Stimulated activated CD4-positive, alpha-beta T cell treated with anti-CD3 and anti-CD28 coated beads, Interleukin-12 subunit alpha, Interleukin-12 subunit beta, amount 100 ng/mL, for 24 hours (primary cell): ENCODE measurements around the gene CRACDL.

Experiments used
- DNase-seq, 2 experiments: peaks; one replicate each; pipeline ENCODE4 v3.0.0-alpha.2; 2020; ENCODE audit warnings: low read depth in 2 of 2

The CRACDL gene

DNA sequence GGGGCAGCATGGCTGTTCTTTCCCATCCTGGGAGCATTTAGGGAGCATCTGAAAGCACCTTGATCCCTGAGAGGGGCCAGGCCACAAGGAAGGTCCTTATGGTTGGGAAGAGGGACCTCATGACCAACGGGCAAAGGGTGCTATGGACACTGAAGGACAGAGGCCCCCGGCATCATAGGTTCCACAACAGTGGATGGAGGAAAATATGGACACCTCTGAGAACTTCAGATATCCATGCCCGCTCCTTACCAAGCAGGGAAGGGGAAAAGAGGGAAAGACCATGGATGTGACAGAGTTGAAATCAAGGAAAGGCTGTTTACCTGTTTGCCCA, 111.0 kb downstream of the CRACDL start:
- DNase-seq = no peak

DNA sequence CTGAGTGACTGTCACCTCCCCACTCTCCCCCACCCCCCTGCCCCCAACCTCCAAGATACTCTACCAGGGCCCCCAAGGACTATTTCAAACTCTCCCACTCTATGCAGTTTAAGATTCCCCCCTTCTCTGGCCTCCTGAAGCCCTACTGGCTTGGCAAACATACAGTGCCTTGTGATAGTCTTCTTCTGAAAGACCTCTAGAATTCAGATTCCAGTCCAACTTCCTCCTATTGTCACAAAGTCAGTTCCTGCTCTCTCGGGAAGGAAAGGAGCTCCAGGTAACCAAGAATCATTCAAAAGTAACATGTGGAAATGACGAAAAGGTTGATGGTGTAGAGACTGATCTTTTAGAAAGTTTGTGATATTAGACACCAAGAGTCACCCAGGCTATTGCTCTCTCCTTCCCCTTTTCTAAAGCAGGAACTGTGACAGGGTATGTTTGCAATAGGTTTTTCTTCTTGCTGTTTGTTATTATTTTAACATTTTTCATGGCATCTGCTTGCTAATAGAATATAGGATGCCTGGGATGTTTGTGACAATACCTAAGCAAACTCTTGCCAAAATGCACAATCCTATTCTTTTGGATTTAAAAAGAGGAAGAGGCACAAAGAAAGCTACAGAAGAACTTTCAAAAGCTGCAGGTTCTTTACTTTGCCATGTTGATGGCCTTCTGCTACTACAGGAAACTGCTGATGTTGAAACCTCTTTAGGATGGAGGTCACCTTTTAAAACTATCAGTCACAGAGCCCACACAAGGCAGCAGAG, 111.6 kb downstream of the CRACDL start:
- no peak for DNase-seq

DNA sequence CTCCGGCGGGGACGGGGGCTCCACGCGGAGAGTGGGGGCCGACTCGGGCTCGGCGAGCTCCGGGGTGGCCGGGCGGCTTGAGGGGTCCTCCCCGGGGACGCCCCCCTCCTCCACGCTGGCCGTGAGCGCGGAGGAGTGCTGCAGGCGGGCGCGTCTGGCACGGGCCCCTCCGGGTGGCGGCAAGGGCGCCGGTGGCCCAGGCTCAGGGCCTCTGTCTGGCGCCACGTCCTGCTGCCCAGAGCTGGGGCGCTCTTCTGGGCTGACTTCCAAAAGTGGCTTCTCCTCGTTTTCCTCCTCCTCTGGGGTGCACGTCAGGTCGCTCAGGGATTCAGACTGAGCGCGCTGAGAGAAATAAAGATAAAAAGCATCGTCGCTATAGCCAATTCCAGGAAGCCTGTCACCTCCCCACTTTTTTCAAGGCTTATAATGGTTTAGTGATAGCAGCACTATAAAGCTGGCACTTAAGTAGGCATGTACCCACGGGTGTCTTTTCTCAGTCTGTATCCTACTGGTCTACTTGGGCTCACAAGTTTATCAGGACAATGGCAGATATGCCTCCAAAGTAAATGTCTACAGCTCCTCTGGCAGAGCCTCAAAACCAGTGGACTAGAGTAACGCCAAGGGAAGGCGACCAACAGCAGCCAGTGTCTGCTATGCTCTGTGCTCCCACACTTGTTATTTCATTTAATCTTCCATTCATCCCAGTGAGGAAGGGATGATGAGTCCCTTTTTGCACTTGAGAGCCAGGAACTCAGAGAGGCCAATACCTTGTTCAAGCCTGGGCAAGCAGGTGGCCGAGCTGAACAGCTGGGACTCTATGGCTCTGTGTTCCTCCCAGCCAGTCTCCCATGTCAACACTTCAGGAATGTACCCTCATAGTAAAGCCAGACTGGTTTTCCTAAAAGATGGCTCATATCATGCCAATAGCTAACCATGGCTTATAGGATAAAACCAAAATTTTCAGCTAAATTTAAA, 112.5 kb downstream of the CRACDL start:
- DNase-seq = no peak

DNA sequence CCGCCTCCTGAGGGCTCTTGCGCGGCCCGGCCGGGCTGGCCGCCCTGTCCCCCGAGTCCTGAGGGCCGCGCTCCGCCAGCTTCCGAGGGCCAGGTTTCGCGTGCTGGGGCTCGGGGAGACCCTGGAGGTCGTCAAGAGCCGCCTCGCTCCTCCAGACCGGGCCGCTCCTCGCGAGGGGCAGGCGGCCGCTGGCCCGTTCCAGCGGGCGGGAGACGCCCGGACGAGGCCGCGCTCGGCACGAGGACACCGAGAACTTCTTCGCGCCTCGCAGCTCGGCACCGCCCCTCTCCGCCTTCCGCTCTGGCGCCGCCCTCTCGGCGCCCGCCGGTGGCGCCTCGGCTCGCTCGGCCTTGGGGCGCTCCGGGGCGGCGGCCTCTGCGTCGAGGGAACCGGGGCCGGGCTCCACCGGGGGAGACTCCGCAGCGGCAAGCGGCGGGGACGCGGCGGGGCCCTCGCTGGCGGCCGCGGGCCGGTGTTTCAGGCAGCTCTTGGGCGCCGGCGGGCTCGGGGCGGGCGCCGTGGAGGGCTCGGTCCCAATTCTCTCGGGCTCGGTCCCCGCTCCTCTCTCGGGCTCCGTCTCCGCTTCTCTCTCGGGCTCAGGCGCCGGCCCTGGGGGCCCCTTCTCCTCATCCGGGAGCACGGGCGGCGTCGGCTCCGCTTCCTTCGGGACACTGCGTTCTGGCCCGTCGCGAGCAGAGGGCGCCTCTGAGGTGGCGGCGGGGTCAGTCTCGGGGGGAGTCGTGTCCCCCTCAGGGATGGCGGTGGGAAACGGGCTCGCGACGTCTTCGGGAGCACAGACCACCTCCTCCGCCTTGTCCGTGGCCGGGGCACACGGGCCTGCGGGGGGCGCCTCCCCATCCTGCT, 113.5 kb downstream of the CRACDL start:
- DNase-seq = peak; percentile 26 to 39

DNA sequence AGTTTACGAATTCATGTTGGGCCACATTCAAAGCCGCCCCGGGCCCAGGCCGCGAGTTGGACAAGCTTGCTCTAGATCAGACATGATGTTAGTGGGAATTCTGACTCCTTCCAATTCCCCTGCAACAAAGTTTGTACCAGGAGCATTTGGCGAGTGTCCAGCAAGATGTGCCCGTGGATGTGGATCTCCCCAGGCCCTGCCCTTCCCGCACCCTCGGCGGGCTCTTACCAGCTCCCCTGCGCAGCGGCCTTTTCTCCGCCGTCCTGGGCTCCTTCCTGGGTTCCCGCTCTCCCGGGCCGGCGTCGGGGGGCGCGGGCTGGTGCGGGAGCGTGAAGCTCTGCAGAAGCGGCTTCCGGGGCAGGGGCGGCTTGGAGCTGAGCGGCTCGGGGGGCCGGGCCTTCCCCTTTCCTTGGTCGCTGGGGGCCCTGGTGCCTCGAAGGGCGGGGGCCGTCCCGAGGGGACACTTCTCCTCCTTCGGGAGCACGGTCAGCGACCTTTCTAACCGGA, 114.3 kb downstream of the CRACDL start:
- no peak for DNase-seq

DNA sequence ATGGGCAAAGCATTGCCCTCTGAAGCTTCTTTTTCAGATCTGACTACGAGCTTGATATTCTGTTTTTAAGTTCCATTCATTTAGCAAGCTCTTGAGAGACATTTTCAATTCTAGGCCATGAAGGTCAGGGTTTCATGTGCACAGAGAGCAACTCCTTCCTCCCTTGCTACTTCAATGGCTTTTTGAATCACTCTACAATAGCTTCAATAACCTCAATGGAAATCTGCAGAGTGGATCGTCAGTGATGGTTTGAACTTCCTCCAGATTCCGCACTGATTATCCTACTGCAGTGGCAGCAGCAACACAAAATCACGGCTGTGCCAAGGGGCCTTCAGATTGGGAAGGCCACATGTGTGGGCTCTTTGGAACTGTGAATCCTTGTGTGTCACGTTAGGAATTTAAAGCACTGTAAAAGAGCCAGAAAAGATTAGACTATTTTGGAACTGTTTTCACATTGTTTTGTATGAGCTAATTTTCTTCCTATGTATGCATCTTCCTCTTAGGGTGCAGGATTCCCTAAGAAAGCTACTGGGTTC, 116.7 kb downstream of the CRACDL start:
- no peak for DNase-seq

DNA sequence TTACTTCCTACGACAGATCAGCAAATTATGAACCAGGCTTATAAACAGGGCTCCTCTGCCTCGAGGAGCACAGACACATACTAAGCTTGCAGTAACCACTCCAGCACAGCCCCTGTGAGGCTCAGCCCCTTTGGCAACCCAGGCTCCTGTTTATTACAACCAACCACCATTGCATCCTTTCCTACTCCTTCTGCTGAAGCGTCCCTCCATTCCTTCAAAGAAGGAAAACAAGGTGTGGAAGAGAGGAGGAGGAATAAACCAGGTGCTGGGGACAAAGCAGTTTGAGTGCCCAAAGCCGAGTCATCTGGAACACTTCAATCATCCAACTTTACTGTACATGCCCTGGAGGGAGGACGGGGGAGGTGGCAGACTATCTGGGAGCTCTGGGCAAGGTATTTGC, 117.9 kb downstream of the CRACDL start:
- no peak for DNase-seq

DNA sequence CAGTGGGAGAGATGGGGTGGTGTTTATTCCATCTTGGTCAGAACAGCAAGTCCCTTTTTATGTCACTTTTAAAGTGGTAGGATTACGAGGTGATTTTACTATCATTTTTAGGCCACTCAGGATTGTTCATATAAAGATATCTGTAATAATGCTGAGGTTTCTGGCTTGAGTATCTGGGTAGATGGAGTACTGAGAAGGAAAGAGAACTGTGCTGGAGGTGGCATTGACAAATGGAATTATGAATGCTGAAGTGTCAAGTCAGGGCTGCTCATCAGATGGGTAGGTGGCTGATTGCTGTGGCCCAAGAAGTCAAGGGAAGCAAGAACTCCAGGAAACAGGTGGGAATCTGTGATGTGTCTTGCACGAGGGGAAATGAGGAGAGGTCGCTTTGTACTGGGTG, 119.7 kb downstream of the CRACDL start:
- DNase-seq = no peak

DNA sequence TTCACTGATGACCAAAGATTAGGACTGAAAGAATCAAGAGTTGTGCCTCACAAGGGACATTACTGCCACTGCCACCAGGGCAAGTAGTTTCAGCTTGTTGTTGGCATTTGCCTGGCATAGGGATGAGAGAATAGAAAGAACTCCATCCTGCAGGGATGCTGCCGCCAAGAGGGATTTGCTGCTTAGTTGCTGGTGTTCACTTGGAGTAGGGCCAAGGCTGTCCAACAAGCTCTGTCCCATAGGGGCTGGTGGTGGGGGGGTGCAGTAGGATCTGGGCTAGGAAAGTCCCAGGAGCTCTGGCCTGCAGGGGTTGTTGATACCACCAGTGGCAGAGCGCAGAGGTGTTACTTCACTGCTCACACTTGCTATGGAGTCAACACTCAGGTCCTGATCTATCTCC, 120.2 kb downstream of the CRACDL start:
- no peak for DNase-seq

DNA sequence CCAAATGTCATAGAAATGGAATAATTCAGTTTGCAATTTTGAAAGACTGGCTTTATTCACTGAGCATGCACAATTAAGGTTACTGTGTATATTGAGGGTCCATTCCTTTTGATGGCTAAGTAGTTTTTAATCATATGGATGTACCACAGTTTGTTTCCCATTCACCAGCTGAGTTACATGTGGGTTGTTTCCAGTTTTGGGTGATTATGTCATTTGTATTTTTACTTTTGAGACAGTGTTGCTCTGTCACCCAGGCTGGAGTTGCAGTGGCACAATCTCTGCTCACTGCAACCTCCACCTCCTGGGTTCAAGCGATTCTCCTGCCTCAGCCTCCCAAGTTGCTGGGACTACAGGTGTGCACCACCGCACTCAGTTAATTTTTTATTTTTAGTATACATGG, 124.3 kb downstream of the CRACDL start:
- DNase-seq = no peak

DNA sequence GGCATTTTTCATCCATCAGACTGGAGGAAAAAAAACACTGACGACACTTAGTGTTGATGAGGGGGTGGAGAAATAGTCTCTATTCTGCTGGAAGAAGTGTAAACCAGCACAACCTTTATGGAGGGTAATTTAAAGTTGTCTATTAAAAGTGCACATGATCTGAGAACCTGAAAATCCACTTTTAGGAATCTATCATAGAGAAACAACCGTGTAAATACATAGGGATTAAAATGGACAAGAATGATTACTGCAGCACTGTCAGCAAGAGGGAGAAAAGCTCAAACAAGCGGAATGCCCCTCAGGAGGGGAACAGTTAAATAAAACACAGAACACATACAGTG, 125.5 kb downstream of the CRACDL start:
- DNase-seq = no peak

DNA sequence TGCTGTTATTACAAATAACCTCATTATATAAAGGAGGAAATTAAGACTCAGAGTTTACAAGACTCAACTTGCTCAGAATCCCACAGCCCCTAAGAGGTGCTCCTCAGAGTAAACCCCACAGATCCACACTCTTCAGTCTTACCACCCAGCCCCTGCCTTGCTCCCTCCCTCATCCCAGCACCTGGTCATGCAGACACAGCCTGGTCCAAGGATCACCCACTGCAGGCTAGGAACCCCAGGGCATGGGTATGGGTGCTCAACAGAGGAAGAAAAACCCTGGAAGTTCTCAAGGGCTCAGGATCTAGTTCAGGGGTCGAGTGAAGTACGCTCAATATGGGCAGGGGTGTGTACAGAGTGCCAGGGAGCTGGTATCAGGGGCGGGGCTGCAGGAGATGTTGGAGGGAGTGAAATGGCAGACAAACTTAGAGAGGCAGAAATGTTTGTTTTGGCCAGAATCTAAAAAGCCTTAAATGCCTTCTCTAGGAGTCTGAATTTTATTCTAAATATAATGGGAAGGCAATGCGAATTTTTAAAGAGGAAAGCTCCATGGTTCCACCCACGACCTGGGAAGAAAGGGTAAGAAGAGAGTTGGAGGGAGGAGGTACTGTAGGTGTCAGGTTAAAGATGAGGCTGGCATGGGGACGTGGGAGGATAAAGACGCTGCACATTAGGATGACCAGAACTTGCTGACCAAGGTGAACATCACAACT, 126.0 kb downstream of the CRACDL start:
- DNase-seq = no peak

DNA sequence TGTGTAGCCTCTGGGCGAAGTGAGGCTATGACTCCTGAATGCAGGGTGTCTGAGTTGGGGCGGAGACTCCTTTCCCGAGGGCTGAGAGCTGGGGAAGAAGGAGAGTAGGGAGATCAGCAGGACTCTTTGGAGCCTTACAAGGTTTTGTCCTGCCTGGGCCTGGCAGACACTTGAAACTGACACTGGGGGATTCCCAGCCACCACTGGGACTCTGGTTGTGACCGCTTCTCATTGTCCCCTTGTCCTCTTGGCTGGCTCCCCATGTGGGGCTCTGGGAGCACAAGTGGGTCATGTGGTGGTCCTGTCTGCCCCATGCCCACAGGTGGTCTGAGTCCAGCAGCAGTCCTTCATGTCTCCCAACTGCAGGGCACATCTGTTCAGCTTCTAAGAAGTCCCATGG, 126.9 kb downstream of the CRACDL start:
- DNase-seq = no peak

DNA sequence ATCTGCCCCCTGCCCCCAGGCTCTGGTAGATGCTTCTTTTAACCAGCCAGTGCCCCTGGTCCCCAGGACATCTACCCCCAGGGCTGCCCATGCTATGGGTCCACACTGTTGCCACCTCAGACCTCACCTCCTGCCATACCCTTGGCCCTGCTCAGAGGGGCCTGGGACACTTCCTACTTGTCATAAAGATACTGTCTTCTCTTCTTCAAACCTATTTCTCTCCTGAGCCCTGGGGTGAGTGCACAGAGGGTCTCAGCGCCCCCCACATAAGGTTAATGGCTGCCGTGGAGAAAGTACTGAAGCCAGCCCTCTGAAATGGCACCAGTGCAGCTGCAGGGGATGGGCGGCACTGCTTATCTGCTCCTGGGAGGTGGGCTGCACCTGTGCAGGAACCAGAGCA, 127.5 kb downstream of the CRACDL start:
- DNase-seq = no peak

DNA sequence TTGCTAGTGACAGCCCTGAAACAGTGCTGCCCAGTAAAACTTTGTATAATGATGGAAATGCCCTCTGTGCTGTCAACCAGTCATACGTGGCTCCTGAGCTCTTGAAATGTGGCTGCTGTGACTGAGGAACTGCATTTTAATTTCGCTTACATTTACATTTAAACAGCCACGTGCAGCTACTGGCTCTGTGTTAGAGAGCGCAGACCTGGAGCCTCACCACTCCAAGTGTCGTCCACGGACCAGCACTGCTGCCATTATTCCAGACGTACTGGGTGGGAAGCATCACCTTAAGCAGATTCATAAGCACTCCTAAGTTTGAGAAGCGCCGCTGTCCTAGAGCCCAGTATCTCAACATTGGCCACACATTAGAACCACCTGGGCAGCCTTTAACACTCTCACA, 128.1 kb downstream of the CRACDL start:
- no peak for DNase-seq

DNA sequence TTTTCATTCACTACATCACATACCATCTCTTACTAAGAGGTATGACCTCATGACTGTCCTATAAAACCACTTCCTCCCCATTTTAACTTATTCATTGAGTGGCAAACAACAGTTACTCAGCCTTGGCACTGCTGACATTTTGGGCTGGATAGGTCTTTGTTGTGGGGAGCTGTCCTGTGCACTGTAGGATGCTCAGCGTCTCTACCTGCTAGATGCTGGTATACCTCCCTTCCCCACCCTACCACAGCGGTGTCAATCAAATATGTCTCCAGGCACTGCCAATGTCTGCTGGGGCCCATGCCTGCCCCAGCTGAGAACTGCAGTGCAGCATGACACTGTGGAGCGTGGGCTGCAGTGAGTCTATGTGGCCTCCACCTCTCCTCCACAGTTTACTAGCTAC, 128.8 kb downstream of the CRACDL start:
- no peak for DNase-seq

DNA sequence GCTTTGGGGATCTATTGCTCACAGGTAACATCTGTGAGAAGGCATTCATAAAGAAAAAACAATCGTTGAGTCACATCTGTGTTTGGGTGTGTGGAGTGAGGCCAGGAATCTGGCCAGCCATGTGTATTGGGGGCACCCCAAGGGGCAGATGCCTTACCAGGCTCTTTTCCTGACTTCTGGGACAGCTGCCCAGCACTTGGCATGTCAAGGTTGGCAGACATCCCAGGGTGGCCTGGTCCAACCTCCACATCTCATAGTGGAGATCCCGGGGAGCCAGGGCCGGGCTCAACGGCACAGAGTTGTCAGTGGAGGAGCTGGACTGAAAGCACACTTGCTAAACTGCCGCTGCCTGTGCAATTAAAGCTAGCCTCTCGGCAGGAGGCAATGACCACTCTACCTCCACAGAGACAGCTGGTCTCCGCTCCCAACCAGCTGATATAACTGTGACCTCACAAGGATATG, 129.8 kb downstream of the CRACDL start:
- DNase-seq = no peak

DNA sequence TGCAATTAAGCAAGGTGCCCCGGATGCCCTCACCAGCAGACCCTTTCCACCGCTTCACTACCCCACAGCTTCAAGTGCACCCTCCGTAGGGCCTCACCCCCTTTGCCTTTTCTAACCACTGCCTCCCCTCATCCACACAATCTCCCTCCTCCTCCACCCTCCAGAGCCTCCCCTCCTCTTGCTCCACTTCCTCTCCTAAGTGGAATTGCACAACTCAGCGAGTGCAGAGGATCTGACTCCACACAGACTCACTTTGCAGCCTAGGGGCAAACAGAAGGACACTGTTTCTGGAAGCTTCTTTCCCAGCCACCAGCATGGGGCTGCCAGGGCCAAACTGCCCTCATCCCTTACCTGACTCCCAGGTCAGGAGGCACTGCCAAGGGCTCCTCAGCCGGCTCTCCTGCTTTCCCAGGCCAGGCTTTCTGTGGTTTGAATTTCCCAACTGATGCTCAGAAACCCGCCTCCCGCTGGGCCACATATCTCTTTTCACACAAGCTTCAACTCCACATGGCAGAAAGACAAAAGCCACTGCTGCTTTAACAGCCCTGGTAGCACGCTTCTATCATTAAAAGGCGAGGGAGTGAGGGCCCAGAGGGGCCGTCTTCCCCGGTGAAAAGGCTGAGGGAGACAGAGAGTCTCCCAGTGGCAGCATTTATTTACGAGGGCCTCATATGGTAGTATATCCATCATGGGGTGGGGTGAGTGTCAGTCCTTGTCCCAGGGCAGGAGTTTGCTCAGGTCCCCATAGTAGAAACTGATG, 130.4 kb downstream of the CRACDL start:
- DNase-seq = no peak

DNA sequence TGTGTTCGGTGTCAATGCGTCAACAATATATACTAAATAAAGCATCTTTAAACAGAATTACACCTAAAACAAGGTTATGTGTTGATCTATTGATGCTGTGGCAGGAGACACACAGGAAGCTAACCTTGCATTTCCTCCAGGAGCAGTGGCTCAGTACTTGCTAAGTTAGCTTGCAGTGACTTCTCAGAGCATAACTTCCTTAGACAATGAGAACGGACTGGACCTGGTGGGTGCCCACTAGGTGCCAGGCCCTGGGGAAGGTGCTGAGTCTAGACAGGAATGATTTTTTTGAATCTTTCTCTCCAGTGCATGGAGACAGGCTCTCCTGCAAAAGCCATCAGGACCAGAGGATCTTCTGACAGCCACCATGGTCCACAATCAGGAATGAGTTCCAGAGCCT, 131.3 kb downstream of the CRACDL start:
- DNase-seq = no peak

DNA sequence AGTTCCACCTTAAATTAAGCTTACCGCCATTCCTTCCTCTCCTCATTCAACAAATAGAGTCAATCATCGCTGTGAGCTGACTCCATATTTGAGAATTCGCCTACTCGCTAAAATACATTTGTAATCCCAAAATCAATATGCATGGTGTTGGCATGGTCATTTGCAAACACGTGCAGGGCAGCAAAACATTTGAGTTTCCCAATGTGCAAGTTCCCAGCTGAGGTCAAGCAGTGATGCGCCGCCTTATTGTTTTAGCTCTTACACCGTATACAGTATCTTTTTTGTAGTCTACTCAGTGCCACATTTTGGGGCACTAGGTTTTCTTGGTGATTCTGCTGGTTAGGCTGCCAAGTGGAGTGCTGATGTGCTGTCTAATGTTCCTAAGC, 131.8 kb downstream of the CRACDL start:
- DNase-seq = no peak
